ENCODE measurements around the gene SMARCD3.

DNA sequence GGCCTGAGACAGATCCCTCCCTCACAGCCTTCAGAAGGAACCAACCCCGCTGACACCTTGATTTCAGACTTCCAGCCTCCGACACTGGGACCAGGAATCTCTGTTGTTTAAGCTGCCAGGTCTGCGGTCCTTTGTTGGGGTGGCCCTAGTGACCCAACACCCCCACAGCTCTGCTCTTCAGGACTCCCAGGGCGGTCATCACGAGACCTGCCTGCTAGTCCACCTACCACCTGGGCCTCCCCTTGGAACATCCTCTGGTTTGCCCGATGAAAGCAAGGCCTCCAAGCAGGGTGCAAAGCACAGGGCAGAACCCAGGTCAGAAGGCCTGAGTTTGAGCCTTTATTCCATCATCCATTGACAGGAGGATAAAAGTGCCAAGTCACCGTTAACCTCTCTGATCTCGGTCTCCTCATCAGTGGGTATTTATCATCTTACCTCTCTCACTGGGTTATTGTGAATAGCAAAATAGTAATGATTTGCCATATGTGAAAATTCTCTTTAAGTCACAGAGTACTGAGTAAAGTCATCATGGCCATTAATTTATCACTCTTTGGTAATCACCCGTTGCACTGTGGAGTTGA lies 16.9 kb upstream of the SMARCD3 start:
- TF ChIP-seq, protein P1, sequence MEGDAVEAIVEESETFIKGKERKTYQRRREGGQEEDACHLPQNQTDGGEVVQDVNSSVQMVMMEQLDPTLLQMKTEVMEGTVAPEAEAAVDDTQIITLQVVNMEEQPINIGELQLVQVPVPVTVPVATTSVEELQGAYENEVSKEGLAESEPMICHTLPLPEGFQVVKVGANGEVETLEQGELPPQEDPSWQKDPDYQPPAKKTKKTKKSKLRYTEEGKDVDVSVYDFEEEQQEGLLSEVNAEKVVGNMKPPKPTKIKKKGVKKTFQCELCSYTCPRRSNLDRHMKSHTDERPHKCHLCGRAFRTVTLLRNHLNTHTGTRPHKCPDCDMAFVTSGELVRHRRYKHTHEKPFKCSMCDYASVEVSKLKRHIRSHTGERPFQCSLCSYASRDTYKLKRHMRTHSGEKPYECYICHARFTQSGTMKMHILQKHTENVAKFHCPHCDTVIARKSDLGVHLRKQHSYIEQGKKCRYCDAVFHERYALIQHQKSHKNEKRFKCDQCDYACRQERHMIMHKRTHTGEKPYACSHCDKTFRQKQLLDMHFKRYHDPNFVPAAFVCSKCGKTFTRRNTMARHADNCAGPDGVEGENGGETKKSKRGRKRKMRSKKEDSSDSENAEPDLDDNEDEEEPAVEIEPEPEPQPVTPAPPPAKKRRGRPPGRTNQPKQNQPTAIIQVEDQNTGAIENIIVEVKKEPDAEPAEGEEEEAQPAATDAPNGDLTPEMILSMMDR (IDR thresholded peaks at IDR 0.05) = no peak
- TF ChIP-seq POLR2A (IDR thresholded peaks at IDR 0.05) = no peak

All from thyroid gland (tissue), 4 donors.